Urothelium cell line (cell line): ENCODE data around the gene NBR1.
"Not testable (repeated sequence)": the region's sequence is repeated elsewhere in the genome, so short reads cannot be mapped to it uniquely, and the experiment has no call there.

Source experiments
- DNase-seq: peaks from one replicate; pipeline ENCODE4 v3.0.0; 2011; ENCODE audit warnings: low spot score, mixed read lengths
- FAIRE-seq: peaks from 2 replicates; lab custom pipeline; 2011; peaks lifted over from hg19 to GRCh38; lab: Jason Lieb, UNC

Gene NBR1

DNA sequence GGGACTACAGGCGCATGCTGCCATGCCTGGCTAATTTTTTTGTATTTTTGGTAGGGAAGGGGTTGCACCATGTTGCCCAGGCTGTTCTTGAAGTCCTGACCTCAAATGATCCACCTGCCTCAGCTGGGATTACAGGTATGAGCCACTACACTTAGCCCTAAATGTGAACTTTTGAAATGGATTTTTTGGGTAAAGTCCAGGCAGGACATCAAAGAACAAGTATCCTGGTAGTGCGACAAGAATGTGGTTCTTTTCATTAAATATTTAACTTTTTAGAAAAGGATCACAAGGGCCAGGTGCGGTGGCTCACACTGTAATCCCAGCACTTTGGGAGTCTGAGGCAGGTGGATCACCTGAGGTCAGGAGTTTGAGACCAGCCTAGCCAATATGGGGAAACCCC is 15.3 kb upstream of the NBR1 start:
- FAIRE-seq (no peak), DNase-seq (no peak)

DNA sequence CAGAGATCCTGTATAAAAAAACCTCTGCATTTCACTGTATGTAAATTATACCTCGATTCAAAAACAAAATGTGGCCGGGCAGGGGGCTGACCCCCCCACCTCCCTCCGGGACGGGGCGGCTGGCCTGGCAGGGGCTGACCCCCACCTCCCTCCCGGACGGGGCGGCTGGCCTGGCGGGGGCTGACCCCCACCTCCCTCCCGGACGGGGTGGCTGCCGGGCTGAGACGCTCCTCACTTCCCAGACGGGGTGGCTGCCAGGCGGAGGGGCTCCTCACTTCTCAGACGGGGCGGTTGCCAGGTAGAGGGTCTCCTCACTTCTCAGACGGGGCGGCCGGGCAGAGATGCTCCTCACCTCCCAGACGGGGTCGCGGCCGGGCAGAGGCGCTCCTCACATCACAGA is 11.8 kb upstream of the NBR1 start:
- DNase-seq, FAIRE-seq: not testable (repeated sequence)

DNA sequence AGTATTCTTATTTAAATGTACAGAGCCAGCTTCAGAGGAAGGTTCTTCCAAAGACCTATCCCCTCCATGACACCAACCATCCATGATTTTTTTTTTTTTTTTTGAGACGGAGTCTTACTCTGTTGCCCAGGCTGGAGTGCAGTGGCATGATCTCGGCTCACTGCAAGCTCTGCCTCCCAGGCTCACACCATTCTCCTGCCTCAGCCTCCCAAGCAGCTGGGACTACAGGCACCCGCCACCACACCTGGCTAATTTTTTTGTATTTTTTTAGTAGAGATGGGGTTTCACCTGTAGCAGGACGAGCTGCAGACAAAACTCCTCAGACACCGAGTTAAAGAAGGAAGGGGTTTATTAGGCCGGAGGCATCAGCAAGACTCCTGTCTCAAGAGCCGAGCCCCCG is 11.1 kb upstream of the NBR1 start:
- not testable (repeated sequence) for DNase-seq, FAIRE-seq

DNA sequence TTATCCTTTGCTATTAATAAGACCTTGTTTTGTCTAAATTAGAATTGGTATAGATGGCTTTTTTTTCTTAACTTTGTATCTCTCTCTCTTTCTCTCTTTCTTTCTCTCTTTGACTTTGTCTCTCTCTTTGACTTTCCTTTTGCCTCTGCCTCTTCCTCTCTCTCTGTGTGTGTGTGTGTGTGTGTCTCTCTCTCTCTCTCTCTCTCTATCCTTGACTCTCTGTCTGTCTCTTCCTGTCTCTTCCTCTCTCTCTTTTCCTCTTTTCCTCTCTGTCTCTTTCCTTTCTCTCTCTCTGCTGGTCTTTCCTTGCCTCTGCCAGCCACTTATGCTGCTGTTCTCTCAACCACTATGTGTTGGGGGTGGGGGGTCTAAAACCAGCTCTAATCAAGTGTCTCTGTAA is 5.0 kb upstream of the NBR1 start:
- FAIRE-seq, DNase-seq: not testable (repeated sequence)

DNA sequence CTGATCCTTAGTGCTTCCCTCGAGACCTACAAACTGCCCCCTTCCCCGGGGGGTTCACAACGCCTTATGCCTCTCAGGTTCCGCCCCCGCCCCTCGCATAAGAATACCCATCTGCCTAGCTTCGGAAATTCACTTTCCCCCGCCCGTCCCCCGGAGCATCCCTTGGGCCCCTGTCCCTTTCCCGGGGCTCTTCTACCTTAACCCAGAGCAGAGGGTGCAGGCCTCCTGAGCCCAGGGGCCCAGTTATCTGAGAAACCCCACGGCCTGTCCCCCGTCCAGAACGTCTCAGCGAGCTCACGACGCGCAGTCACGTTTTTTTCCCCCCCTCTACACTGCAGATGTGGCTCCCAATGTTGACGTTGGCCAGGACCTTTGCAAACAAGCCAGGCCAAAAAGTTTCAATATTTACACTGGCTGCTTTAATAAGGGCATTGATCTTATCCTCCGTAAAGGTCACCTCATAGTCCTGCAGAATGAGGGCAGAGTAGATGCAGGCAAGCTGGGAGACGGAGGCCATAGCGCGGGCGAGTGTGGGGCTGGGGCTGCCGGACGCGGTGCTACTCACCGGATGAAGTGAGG is 1.4 kb upstream of the NBR1 start:
- DNase-seq (peak; percentile 6), FAIRE-seq (no peak)

DNA sequence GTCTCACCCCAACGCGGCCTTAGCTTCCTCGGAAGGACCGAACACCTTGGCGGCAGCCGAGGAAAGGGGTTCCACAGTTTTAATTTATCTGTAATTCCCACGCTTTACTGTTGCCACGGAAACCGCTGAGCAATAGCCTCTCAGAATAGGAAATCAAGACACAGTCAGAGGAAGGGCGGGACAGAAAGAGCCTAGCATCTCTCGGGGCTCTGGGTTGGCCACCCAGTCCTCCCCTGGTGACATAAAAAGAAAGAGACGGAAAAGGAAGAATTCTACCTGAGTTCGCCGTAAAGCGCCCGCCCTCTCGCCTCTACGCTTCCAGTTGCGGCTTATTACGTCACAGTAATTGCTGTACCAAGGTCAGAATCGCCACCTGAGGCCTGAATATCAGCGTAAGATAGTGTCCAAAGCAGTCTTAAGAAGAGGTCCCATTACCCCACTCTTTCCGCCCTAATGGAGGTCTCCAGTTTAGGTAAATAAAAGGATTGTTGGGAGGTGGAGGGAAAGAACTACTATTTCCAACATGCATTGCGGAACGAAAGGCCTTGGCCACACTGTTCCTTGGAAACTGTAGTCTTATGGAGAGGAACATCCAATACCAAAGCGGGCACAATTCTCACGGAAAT is 761 bp upstream of the NBR1 start:
- no peak for FAIRE-seq
- peak; percentile 96 for DNase-seq

DNA sequence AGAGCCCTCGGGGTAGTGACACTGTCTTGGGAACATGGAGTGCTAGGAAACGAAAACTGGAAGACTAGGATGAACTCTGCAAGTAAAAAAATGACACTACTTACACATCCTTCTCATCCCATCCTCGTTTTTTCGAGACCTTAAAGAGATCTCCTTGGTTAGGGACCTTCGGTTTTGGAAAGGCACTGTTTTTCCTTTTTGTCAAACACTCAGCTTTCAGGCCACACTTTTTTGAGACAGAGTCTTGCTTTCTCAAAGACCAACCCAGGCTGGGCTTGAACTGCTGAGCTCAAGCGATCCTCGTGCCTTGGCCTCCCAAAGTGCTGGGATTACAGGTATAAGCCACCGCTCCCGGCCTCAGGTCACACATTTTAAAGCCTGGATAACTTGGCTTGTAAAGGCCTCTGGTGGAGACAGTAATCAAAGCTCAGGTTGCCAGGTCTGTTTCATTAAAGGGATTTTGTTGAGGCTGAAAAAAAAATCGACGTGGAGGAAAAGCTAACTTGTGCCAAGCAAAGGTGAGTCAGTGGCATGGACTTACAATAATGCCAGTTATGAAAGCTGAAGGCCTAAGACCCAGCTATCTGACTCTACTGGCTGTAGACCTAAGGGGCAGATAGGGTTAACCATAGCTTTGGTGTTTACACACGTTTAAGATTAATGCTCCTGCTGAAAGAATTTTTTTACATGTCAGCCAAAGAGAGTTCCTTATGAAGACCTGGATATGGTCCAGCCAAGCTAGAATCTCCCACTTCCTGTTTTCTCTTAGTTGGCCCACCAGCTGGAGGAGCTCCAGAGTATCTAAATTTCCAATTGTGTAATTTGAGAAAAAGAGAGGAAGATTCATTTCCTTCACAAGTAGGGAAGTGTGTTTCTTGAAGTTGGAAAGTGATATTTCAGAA is 823 bp downstream of the NBR1 start:
- FAIRE-seq (no peak), DNase-seq (peak; percentile 50)

DNA sequence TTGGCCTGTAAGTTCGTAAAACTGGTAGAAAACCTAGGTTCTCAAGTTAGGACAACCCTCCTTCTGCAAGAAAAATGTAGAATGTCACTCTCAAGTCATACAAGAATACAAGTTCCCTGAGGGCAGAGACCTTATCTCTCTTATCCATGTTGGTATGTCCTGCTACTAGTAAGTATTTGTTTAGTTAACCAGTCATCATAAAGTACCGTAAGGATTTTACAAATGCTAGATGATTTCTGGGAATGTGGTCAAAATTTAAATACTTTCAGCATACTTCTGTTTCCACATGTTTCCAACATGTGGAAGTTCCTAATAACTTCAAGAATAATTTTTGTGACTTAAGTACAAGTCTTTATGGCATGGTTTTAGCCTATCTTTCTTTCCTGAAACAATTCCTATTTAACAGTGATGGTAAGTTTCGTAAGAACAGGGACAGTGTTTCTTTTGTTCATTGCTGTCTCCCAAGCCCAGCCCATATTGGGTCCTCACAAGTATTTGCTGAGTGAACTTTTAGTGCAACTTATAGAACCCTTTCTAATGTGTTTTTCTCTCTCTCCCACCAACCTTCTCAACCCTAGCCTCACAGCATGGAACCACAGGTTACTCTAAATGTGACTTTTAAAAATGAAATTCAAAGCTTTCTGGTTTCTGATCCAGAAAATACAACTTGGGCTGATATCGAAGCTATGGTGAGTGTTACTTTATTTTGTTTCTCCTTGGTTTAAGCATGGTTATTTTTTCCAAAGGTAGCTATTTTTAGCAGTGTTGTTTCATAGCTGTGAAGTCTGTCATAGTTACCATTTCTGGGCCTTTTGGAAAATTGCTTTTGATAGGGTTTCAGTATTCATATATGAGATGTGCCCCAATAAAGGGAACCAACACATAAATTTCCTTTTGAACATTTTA is 4.5 kb downstream of the NBR1 start:
- DNase-seq (no peak), FAIRE-seq (no peak)

DNA sequence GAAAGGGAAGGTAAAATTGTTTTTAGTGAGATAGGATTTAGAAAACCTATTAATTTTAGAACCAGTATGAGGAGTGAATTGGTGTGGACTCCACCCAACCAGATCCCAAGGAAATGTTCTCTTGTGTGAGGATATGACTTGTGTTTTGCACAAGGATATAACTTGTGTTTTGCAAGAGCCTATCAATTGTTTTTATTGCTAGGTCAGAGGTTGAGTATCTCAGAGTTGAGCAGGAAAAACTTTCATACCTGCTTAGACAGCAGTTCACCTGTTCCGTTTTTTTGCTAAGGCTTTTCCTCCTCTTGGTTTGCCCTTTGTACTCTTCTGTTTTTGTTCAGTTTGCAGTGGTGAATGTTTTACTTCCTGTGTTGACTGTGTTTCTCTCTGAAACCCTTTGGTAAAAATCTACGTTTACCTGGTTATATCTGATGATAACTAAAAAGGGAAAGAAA is 5.1 kb downstream of the NBR1 start:
- DNase-seq, result no peak
- FAIRE-seq, result no peak

DNA sequence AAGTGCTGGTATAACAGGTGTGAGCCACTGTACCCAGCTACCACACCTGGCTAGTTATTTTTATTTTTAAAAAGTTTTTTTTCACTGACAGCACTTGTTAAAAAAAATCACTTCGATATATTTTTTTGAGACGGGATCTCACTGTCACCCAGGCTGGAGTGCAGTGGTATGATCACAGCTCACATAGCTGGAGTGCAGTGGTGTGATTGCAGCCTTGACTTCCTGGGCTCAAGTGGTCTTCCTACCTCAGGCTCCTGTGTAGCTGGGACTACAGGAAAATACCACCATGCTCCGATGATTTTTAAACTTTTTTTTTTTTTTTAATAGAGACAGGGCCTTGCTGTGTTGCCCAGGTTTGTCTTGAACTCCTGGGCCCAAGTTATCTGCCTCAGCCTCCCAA is 12.9 kb downstream of the NBR1 start:
- no peak for FAIRE-seq
- DNase-seq, result no peak

DNA sequence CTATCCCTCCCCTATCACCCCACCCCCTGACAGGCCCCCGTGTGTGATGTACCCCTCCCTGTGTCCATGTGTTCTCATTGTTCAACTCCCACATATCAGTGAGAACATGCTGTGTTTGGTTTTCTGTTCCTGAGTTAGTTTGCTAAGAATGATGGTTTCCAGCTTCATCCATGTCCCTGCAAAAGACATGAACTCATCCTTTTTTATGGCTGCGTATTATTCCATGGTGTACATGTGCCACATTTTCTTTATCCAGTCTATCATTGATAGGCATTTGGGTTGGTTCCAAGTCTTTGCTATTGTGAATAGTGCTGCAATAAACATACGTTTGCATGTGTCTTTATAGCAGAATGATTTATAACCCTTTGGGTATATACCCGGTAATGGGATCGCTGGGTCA is 15.6 kb downstream of the NBR1 start:
- DNase-seq, FAIRE-seq: not testable (repeated sequence)

DNA sequence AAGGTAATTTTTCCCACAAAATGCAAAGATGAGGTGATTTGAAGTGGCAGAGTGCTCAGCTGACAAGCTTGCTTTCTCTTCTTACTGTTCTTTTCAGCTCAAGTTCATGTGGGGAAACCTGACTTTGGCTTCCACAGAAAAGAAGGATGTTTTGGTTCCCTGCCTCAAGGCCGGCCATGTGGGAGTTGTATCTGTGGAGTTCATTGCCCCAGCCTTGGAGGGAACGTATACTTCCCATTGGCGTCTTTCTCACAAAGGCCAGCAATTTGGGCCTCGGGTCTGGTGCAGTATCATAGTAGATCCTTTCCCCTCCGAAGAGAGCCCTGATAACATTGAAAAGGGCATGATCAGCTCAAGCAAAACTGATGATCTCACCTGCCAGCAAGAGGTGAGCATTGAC is 22.2 kb downstream of the NBR1 start:
- DNase-seq (no peak), FAIRE-seq (no peak)

DNA sequence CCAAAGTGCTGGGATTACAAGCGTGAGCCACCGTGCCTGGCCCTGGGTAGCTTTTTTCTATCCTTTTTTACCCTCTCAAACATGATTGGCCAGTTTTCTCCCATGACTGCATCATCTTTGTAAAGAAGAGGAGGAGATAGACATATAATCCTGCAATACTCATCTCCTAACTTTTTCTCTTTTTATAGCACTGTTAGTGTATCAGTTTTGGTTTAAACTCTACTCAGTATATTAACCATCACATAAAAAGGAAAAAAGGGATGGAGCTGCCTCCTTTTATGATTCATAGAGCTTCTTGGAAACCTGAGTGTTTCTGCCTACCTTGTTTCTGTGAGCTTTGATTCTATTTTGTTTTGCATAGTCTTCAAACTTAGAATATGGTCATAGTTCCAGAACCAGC is 28.6 kb downstream of the NBR1 start:
- no peak for FAIRE-seq
- DNase-seq, result no peak

DNA sequence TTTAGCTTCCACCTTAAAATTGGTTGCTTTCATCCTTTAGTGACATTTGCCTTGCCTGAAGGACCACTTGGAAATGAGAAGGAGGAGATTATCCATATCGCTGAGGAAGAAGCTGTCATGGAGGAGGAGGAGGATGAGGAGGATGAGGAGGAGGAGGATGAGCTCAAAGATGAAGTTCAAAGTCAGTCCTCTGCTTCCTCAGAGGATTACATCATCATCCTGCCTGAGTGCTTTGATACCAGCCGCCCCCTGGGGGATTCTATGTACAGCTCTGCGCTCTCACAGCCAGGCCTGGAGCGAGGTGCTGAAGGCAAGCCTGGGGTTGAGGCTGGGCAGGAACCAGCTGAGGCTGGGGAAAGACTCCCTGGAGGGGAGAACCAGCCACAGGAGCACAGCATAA is 29.1 kb downstream of the NBR1 start:
- no peak for DNase-seq
- no peak for FAIRE-seq

DNA sequence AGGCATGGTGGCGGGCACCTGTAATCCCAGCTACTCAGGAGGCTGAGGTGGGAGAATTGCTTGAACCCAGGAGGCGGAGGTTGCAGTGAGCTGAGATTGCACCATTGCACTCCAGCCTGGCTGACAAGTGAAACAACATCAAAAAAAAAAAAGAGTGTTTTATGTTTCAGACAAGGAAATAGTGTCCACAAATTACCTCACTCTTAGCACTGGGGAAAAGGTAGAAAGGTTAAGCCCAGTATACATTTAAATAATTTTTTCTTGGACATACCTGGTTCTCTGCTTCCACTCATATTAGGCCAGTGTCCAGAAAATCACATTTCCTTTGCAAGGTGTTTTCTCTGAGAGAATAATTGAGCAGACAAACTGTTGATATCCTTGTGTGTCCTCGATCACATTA is 32.0 kb downstream of the NBR1 start:
- not testable (repeated sequence) for DNase-seq, FAIRE-seq

DNA sequence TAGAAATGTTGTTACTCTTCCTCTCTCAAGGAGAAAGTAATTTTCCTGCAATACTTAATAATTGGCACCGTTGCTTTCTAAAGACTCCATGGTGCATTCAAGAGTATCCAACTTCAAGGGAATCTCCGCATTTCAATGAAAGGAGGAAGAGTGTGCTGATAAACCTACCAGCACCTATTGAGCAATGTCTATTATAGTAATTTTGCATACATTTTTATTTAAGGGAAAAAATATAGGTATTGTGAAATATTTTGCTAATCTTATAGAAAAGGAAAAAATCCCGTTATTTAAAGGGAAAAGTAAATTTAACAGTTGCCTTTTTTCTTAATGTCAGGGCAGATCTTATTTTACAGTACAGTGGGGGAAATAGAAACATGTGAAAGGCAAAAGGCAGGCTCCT is 39.6 kb downstream of the NBR1 start:
- FAIRE-seq (no peak), DNase-seq (no peak)

DNA sequence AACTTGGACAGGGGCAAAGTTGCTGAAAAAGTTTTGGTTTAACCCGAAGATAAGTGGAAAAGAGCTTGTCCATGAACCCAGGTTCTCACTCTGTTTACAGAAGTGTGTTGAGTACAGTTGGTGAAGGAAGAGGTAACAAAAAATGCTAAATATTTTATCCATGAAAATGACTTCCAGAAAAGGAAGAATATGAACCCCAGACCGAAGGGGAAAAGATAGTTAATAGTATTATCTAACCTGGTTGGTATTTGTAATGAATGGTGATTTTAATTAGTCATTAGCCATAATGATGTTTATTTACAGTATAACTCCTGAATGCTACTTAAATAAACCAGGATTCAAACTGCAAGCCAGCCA is 40.1 kb downstream of the NBR1 start:
- no peak for FAIRE-seq

DNA sequence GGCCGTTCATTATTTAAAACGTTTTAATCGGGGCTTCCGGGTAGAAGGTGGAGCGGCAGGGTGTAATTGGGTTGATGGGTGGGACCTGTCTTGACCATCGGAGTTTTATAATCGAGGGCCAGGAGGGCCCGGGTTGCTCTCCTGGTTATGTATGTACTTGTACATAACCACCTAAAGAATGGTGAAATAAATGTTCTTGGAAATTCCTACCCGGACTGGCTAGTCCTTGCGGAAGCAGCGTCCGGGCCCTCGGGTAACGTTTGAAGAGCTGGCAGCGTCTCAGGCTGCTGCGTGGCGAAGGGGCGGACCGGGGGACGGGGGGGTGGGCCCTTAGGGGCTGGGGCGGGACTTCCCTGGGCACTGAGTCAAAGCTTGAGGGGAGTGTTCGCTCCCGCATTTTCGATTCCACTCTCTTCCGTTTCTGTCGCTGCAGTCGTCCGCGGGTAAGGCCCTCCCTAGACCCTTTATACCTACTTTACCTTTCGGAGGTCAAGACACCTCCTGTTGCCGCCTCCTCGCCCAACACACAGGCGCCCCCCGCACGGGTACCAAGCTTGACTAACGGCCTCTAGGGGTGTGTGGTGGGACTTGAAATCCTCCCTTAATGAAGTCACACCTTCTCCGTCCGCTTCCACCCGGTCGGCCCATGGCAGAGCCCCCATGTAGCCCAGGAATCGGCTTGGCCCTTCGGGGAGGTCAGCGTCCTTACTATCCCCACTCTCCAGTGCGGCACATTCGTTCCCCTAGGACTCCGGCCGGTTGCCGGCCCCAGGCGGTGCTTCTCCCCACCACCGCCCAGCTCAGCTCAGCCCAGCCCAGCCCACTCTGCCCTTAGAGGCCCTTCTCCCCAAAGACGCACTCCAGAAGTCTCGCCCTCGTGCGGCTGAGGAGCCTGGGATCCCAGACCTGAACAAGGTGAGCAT is 40.7 kb downstream of the NBR1 start, which contains the start of gene TMEM106A:
TSS of gene TMEM106A (plus strand) at position 396 of the 923 bp plus-strand sequence. CDS start 1,167 bp downstream, outside the sequence.
- no peak for DNase-seq
- FAIRE-seq, result no peak

More for the DNA sequence above, 40.1 kb downstream of the NBR1 start:
- no peak for DNase-seq

DNA sequence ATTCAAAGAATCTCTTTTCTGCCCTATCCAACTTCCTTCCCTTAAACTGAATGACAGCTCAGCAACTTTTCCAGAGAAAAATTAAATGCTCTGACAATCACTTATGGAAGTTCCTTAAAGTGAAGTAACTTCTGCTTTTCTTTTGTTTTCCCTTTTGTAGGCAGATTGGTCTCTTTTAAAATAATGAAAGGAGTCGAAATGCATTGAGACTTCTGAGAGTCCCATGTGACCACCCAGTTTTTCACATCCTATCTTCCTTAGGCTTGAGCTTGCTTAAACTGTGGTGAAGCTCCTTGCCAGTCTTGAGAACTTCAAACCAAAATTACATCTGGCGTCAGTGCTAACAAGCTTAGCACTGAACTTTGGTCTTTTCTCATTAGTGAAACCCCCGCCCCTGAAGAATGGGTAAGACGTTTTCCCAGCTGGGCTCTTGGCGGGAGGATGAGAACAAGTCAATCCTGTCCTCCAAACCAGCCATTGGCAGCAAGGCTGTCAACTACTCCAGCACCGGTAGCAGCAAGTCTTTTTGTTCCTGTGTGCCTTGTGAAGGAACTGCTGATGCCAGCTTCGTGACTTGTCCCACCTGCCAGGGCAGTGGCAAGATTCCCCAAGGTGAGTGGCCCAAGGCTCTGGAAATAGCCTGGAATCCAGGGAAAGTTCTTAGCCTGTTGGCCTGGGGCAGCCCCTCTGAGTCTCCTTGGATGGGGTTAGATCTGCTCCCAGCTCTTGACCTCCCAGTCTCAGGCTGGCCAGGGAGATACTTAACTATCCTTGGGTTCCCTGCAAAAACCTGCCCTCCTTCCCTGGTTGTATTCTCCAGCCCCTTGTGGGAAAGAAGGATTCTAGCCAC is 41.9 kb downstream of the NBR1 start:
- DNase-seq (no peak), FAIRE-seq (no peak)
